ENCODE measurements around the gene HCST.

The HCST gene

DNA sequence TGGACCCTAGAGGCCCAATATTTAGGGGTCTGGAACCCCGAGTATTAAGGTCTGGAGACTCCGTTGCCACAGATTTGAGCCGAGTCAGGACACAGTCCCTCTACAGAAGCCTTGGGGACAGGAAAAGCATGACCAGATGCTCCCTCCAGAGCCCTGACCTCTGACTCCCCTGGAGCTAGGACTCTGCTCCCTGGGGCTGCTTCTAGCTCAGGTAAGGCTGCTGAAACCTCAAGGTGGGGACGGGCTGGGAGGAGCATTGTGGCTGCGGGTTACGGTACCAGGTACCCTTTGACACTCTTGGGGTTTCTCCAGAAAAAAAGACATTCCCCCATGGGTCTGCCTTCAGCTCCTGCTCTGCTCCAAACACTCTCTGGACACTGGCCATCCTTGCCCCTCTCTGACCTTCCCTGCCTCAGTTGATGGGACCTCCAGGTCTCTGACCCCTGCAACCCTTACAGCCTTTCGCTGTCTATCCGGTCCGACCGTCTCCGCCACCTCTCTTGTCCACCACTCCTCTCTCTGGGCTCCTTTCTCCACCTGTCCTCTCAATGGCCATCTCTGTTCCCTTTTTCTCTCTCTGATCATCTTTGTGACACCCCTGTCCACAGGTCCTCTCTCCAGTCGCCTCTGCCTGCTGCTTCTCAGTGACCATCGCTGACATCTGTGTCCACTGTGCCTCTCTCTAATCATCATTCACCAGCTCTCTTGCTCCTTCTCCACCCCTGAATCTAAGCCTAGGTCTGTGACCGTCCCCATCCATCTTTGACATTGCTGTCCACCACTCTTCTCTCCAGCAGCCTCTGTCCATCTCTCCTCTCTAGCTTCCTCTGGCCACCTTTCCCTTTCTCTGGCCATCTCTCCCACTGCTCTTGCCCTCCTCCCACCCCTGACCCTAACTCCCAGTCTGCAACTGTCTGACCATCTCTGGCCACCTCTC, 35.3 kb downstream of the HCST start:
- Histone ChIP-seq H3K27me3 (ENCODE audit: control insufficient read depth, insufficient read depth, low read length) (no peaks in the 10 kb centered on the region), H3K27ac (ENCODE audit: low read depth, low read length) (no peak overlapping the region), H3K9ac (ENCODE audit: low read length) (no peak overlapping the region), H3K4me1 (ENCODE audit: control insufficient read depth, insufficient read depth, low read length) (no peaks in the 10 kb centered on the region), H3K36me3 (ENCODE audit: control insufficient read depth, insufficient read depth, low read length) (peaks cover 6% of the 10 kb centered on the region), H3K4me3 (ENCODE audit: low read length) (peak overlapping the region; percentile 65)

DNA sequence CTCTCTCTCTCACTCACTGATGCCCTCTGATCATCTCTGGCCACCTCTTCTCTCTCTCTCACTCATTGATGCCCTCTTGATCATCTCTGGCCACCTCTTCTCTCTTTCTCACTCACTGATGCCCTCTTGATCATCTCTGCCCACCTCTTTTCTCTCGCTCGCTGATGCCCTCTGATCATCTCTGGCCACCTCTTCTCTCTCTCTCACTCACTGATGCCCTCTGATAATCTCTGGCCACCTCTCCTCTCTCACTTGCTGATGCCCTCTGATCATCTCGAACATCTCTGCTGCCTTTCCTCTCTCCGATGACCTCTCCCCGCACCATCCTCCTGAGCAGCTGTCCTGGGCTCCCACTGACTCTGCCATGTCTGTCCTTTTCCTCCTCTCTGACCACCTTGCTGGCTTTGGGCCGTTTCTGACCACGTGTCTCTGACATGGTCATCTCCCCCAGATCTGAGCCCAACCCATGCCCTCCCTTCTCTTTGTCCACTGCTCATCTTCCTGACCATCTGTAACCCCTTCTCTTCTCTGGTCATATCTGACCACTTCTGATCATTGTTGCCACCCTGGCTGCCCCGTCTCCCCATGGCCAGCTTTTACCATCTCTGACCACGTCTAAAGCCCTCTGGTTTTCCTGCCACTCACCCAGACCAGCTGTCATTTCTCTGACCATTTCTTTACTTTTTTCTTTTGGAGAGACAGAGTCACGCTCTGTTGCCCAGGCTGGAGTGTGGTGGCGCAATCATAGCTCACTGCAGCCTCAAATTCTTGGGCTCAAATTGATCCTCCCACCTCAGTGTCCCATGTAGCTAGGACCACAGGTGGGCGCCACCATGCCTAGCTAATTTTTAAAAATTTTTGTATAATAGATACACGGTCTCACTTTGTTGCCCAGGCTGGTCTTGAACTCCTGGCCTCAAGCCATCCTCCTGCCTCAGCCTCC, 36.2 kb downstream of the HCST start:
- H3K9ac ChIP-seq (ENCODE audit: low read length), result no peak overlapping the region

DNA sequence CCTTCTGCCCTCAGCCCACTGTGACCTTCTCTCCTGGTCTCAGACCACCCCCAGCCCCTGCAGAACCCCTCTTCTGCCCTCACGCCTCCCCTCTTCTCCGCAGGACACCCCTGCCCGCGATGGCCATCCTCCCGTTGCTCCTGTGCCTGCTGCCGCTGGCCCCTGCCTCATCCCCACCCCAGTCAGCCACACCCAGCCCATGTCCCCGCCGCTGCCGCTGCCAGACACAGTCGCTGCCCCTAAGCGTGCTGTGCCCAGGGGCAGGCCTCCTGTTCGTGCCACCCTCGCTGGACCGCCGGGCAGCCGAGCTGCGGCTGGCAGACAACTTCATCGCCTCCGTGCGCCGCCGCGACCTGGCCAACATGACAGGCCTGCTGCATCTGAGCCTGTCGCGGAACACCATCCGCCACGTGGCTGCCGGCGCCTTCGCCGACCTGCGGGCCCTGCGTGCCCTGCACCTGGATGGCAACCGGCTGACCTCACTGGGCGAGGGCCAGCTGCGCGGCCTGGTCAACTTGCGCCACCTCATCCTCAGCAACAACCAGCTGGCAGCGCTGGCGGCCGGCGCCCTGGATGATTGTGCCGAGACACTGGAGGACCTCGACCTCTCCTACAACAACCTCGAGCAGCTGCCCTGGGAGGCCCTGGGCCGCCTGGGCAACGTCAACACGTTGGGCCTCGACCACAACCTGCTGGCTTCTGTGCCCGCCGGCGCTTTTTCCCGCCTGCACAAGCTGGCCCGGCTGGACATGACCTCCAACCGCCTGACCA, 37.2 kb downstream of the HCST start:
- no peak overlapping the region for H3K27ac ChIP-seq (ENCODE audit: low read depth, low read length)
- no peak overlapping the region for H3K4me3 ChIP-seq (ENCODE audit: low read length)
- H3K27me3 ChIP-seq (ENCODE audit: control insufficient read depth, insufficient read depth, low read length), result no peaks in the 10 kb centered on the region
- H3K4me1 ChIP-seq (ENCODE audit: control insufficient read depth, insufficient read depth, low read length), result no peaks in the 10 kb centered on the region
- H3K9ac ChIP-seq (ENCODE audit: low read length), result no peak overlapping the region
- H3K36me3 ChIP-seq (ENCODE audit: control insufficient read depth, insufficient read depth, low read length), result peaks cover 6% of the 10 kb centered on the region

More for the DNA sequence above, 36.2 kb downstream of the HCST start:
- Histone ChIP-seq H3K27ac (ENCODE audit: low read depth, low read length) (no peak overlapping the region), H3K4me1 (ENCODE audit: control insufficient read depth, insufficient read depth, low read length) (no peaks in the 10 kb centered on the region), H3K36me3 (ENCODE audit: control insufficient read depth, insufficient read depth, low read length) (peaks cover 6% of the 10 kb centered on the region), H3K4me3 (ENCODE audit: low read length) (peak overlapping the region; percentile 65), H3K27me3 (ENCODE audit: control insufficient read depth, insufficient read depth, low read length) (no peaks in the 10 kb centered on the region)

DNA sequence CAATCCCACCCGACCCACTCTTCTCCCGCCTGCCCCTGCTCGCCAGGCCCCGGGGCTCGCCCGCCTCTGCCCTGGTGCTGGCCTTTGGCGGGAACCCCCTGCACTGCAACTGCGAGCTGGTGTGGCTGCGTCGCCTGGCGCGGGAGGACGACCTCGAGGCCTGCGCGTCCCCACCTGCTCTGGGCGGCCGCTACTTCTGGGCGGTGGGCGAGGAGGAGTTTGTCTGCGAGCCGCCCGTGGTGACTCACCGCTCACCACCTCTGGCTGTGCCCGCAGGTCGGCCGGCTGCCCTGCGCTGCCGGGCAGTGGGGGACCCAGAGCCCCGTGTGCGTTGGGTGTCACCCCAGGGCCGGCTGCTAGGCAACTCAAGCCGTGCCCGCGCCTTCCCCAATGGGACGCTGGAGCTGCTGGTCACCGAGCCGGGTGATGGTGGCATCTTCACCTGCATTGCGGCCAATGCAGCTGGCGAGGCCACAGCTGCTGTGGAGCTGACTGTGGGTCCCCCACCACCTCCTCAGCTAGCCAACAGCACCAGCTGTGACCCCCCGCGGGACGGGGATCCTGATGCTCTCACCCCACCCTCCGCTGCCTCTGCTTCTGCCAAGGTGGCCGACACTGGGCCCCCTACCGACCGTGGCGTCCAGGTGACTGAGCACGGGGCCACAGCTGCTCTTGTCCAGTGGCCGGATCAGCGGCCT, 37.9 kb downstream of the HCST start:
- Histone ChIP-seq H3K4me1 (ENCODE audit: control insufficient read depth, insufficient read depth, low read length) (no peaks in the 10 kb centered on the region), H3K27me3 (ENCODE audit: control insufficient read depth, insufficient read depth, low read length) (no peaks in the 10 kb centered on the region), H3K9ac (ENCODE audit: low read length) (no peak overlapping the region), H3K36me3 (ENCODE audit: control insufficient read depth, insufficient read depth, low read length) (peaks cover 6% of the 10 kb centered on the region), H3K4me3 (ENCODE audit: low read length) (no peak overlapping the region), H3K27ac (ENCODE audit: low read depth, low read length) (no peak overlapping the region)

DNA sequence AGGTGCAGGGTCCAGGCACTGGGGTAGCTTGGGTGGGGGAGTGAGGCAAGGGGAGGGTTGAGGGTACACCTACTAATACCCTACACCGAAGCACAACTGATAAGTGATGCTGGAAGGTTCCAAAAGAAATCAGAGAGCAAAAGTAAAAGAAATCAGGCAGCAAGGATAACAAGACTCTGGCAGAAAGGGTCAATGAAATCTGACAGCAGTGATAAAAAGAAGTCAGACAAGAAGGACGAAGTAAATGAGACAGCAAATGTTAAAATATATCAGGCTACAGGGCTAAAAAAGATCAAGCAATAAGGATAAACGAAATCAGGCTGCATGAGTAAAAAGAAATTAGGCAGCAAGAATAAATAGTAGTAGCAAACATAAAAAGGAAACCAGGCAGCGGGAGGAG, 38.5 kb downstream of the HCST start:
- no peaks in the 10 kb centered on the region for H3K27me3 ChIP-seq (ENCODE audit: control insufficient read depth, insufficient read depth, low read length)
- peaks cover 6% of the 10 kb centered on the region for H3K36me3 ChIP-seq (ENCODE audit: control insufficient read depth, insufficient read depth, low read length)
- no peaks in the 10 kb centered on the region for H3K4me1 ChIP-seq (ENCODE audit: control insufficient read depth, insufficient read depth, low read length)
- no peak overlapping the region for H3K4me3 ChIP-seq (ENCODE audit: low read length)
- H3K9ac ChIP-seq (ENCODE audit: low read length), result no peak overlapping the region
- no peak overlapping the region for H3K27ac ChIP-seq (ENCODE audit: low read depth, low read length)

DNA sequence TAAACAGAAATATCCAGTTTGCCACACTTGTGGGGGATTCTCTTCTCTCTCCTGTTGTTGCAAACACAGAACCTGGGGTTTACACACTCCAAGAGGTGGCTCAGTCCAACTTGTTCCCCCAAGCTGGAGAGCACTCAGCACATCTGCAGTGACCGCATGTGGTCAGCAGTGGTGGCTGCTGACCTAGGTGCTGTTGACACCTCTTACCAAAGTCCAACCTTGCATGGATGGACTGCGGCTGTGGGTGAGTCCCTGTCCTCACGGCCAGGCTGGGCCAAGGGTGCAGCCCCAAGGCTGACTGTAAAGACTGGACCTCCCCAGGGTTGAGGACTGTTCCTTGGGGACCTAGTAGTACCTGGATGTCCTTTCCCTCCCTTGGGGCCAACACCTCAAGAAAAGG, 39.9 kb downstream of the HCST start:
- Histone ChIP-seq H3K27me3 (ENCODE audit: control insufficient read depth, insufficient read depth, low read length) (no peaks in the 10 kb centered on the region), H3K4me1 (ENCODE audit: control insufficient read depth, insufficient read depth, low read length) (no peaks in the 10 kb centered on the region), H3K27ac (ENCODE audit: low read depth, low read length) (no peak overlapping the region), H3K4me3 (ENCODE audit: low read length) (no peak overlapping the region), H3K9ac (ENCODE audit: low read length) (no peak overlapping the region), H3K36me3 (ENCODE audit: control insufficient read depth, insufficient read depth, low read length) (peaks cover 6% of the 10 kb centered on the region)

DNA sequence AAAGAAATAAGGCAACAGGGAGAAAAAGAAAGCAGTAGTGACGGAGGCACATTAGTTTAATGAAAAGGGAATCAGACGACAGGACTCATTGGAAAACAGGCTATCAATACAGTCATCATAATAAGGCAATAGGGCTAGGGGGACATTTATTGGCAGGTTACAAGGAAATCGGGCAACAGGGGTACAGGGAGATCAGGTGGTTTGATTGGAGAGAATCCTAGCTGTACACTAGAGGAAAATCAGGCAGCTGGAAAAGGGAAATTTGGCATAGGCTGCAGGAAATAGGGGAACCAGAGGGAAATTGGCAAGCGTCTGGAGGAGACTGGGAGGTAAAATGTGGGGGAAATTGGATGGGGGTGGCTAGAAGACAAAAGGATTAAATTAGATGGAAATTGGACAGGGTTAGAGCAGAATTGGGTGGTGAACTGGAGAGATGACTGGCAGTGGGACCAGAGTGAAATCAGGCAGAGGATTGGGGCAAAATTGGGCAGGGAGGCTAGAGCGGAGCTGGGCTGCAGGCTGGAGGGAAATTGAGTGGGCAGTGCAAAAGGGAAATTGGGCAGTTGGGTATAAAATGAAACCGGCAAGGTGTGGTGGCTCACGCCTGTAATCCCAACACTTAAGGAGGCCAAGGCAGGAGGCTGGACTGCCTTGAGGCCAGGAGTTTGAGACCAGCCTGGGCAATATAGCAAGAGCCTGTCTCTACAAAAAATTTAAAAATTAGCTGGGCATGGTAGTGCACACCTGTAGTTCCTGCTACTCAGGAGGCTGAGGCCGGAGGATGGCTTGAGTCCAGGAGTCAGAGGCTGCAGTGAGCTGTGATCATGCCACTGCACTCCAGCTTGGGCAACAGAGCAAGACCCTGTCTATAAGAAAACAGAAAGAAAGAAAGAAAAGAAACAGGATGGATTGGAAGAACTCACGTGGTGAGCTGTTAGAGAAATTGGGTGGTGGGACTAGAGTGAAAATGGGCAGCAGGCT, 41.3 kb downstream of the HCST start:
- Histone ChIP-seq H3K4me3 (ENCODE audit: low read length) (no peak overlapping the region), H3K27me3 (ENCODE audit: control insufficient read depth, insufficient read depth, low read length) (no peaks in the 10 kb centered on the region), H3K9ac (ENCODE audit: low read length) (no peak overlapping the region), H3K36me3 (ENCODE audit: control insufficient read depth, insufficient read depth, low read length) (peaks cover 6% of the 10 kb centered on the region), H3K4me1 (ENCODE audit: control insufficient read depth, insufficient read depth, low read length) (no peaks in the 10 kb centered on the region), H3K27ac (ENCODE audit: low read depth, low read length) (no peak overlapping the region)

DNA sequence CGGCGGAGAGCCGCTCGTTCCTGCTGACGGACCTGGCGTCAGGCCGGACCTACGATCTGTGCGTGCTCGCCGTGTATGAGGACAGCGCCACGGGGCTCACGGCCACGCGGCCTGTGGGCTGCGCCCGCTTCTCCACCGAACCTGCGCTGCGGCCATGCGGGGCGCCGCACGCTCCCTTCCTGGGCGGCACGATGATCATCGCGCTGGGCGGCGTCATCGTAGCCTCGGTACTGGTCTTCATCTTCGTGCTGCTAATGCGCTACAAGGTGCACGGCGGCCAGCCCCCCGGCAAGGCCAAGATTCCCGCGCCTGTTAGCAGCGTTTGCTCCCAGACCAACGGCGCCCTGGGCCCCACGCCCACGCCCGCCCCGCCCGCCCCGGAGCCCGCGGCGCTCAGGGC, 42.2 kb downstream of the HCST start:
- Histone ChIP-seq H3K4me3 (ENCODE audit: low read length) (no peak overlapping the region), H3K36me3 (ENCODE audit: control insufficient read depth, insufficient read depth, low read length) (peaks cover 6% of the 10 kb centered on the region), H3K4me1 (ENCODE audit: control insufficient read depth, insufficient read depth, low read length) (no peaks in the 10 kb centered on the region), H3K27ac (ENCODE audit: low read depth, low read length) (no peak overlapping the region), H3K27me3 (ENCODE audit: control insufficient read depth, insufficient read depth, low read length) (no peaks in the 10 kb centered on the region), H3K9ac (ENCODE audit: low read length) (no peak overlapping the region)

DNA sequence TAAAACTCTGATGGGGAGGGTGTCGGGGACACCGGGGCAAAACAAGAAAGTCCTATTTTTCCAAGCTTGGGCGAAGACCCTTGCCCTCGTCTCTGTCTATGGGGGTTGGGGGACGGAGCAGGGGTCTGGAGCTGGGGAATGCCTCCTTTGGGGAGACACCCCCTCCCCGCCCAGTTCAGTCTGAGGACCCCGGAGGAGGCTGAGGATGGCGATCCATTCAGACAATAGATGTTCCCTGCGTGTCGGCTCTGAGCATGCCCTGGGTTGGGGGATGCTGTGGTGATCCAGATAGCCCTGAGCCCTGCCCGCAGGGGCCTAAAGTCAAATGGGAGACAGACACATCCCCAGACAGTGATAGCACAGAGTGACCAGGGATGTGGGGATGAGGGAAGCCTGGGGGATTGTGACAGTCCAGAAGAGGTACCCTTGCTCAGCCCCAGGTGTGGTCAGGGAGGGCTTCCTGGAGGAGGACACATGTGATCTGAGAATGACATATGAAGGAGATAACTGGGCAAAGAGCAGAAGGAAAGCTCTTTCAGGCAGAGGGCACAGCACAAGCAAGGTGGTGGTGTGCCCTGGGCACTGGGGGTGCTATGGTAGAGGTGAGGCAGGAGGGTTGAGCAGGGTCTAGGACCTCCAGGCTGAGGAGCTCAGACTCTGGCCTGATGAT, 42.9 kb downstream of the HCST start:
- no peak overlapping the region for H3K9ac ChIP-seq (ENCODE audit: low read length)
- H3K27me3 ChIP-seq (ENCODE audit: control insufficient read depth, insufficient read depth, low read length), result no peaks in the 10 kb centered on the region
- H3K4me1 ChIP-seq (ENCODE audit: control insufficient read depth, insufficient read depth, low read length), result no peaks in the 10 kb centered on the region
- no peak overlapping the region for H3K4me3 ChIP-seq (ENCODE audit: low read length)
- H3K36me3 ChIP-seq (ENCODE audit: control insufficient read depth, insufficient read depth, low read length), result peaks cover 6% of the 10 kb centered on the region
- H3K27ac ChIP-seq (ENCODE audit: low read depth, low read length), result no peak overlapping the region

DNA sequence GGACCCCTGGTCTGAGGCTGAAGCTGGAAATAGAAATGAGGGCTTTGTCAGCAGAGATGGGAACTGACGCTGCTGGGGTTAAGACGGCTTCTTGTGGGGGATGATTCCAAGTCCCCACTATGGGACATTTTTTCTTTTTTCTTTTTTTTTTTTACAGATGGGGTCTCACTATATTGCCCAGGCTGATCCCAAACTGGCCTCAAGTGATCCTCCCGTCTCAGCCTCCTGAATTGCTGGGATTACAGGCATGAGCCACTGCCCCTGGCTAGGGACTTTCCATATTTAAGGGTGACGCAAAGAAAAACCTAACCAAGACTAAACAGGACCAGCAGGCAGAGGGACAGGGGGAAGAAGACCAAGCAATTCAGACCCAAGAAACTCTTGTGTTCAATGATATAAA, 43.9 kb downstream of the HCST start:
- Histone ChIP-seq H3K4me1 (ENCODE audit: control insufficient read depth, insufficient read depth, low read length) (no peaks in the 10 kb centered on the region), H3K27me3 (ENCODE audit: control insufficient read depth, insufficient read depth, low read length) (no peaks in the 10 kb centered on the region), H3K36me3 (ENCODE audit: control insufficient read depth, insufficient read depth, low read length) (peaks cover 2% of the 10 kb centered on the region), H3K9ac (ENCODE audit: low read length) (no peak overlapping the region), H3K27ac (ENCODE audit: low read depth, low read length) (no peak overlapping the region), H3K4me3 (ENCODE audit: low read length) (no peak overlapping the region)
